CD8-positive, alpha-beta memory T cell (primary cell): Measurements from ENCODE around the gene AUH. TPM values are rescaled to one million over a fixed set of nuclear protein-coding genes. Genes with fewer than 3 reads are reported as not detected.
"Not testable (repeated sequence)": the region's sequence is repeated elsewhere in the genome, so short reads cannot be mapped to it uniquely, and the experiment has no call there.

Source experiments
- CTCF ChIA-PET: fragments of 350-600 bp; sonication (Branson Sonifier 250); formaldehyde crosslinking; loops from one replicate; lab custom pipeline; 2021; ENCODE audit warnings: antibody characterized with exemption; lab: Charles Lee
- POLR2A ChIA-PET: fragments of 350-600 bp; sonication (Branson Sonifier 250); formaldehyde crosslinking; loops from one replicate; lab custom pipeline; 2021; ENCODE audit warnings: antibody characterized with exemption; lab: Charles Lee
- DNase-seq, 5 donors: peaks; one replicate each; pipeline versions ENCODE4 v3.0.0 to v3.0.0-alpha.2; 2020 to 2022; ENCODE audit warnings: mixed read lengths in 1 of 5
- H3K27ac ChIP-seq: one replicate; pipeline ENCODE4 v1.7.0; 2013; ENCODE audit warnings: low read depth, mild to moderate bottlenecking, low read length, moderate library complexity
- H3K27me3 ChIP-seq: 2 replicates; pipeline ENCODE4 v1.7.0; 2013; ENCODE audit warnings: low read length, mild to moderate bottlenecking; ENCODE audit not compliant: insufficient read depth, poor library complexity, severe bottlenecking
- H3K36me3 ChIP-seq: 2 replicates; pipeline ENCODE4 v1.7.0; 2013; ENCODE audit warnings: mild to moderate bottlenecking, low read length, moderate library complexity; ENCODE audit not compliant: insufficient read depth
- H3K4me1 ChIP-seq: 2 replicates; pipeline ENCODE4 v1.7.0; 2013; ENCODE audit warnings: mild to moderate bottlenecking, low read length, moderate library complexity; ENCODE audit not compliant: insufficient read depth
- H3K4me3 ChIP-seq: 2 replicates; pipeline ENCODE4 v1.7.0; 2013; ENCODE audit warnings: mild to moderate bottlenecking, low read length
- H3K9me3 ChIP-seq: 2 replicates; pipeline ENCODE4 v1.7.0; 2013; ENCODE audit warnings: mild to moderate bottlenecking, low read length
- H3K27ac Mint-ChIP-seq, 8 donors: one replicate each; pipeline ENCODE4 v1.8.0; 2020 to 2021; ENCODE audit warnings: mixed read lengths in 8 of 8, mild to moderate bottlenecking in 6 of 8, inconsistent platforms in 3 of 8, moderate library complexity in 3 of 8
- H3K27me3 Mint-ChIP-seq, 2 donors: one replicate each; pipeline ENCODE4 v1.8.0; 2020 to 2021; ENCODE audit warnings: mixed read lengths in 2 of 2, mild to moderate bottlenecking in 1 of 2, moderate library complexity in 1 of 2
- H3K36me3 Mint-ChIP-seq, 3 donors: one replicate each; pipeline ENCODE4 v1.8.0; 2020 to 2021; ENCODE audit warnings: mixed read lengths in 3 of 3, inconsistent platforms in 1 of 3, mild to moderate bottlenecking in 1 of 3
- H3K4me1 Mint-ChIP-seq, 3 donors: one replicate each; pipeline ENCODE4 v1.8.0; 2020 to 2021; ENCODE audit warnings: mixed read lengths in 3 of 3, inconsistent platforms in 1 of 3, mild to moderate bottlenecking in 1 of 3
- H3K4me3 Mint-ChIP-seq, 7 donors: one replicate each; pipeline ENCODE4 v1.8.0; 2020 to 2021; ENCODE audit warnings: mixed read lengths in 7 of 7, mild to moderate bottlenecking in 6 of 7, moderate library complexity in 4 of 7, inconsistent platforms in 2 of 7
- H3K9me3 Mint-ChIP-seq, 5 donors: one replicate each; pipeline ENCODE4 v1.8.0; 2020 to 2022; ENCODE audit warnings: mixed read lengths in 5 of 5, mild to moderate bottlenecking in 3 of 5, moderate library complexity in 2 of 5, inconsistent platforms in 1 of 5
- polyA plus RNA-seq: library from polyadenylated mRNA; unstranded; fragments of 300-500 nt; fragmentation: Illumina TruSeq; gene quantifications from one replicate; pipeline ENCODE4 v1.2.3, GENCODE V29; 2021
- total RNA-seq, 2 experiments: library from RNA; stranded (reverse); gene quantifications; one replicate each; pipeline ENCODE4 v1.2.3, GENCODE V29; 2021

The AUH gene
- total and polyA plus RNA-seq, 3 experiments from 2014 or later: 12.8 to 35.0 (median 33.5) TPM

DNA sequence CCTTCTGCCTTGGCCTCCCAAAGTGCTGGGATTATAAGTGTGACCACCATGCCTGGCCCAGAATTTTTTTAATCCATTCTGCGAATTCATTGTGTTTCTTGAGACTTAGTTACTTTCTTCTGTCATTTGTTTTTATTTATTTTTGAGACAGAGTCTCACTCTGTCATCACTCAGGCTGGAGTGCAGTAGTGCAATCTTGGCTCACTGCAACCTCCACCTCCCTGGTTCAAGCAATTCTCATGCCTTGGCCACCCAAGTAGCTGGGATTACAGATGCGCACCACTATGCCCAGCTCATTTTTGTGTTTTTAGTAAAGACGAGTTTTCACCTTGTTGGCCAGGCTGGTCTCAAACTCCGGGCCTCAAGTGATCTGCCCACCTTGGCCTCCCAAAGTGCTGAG is 28.0 kb upstream of the AUH start:
- H3K27me3 Mint-ChIP-seq, H3K4me1 ChIP-seq, DNase-seq, H3K27ac Mint-ChIP-seq, H3K9me3 ChIP-seq, H3K36me3 Mint-ChIP-seq, H3K9me3 Mint-ChIP-seq, H3K4me3 Mint-ChIP-seq, H3K36me3 ChIP-seq, POLR2A ChIA-PET, H3K27me3 ChIP-seq, H3K4me3 ChIP-seq, H3K4me1 Mint-ChIP-seq, CTCF ChIA-PET, H3K27ac ChIP-seq: not testable (repeated sequence)

DNA sequence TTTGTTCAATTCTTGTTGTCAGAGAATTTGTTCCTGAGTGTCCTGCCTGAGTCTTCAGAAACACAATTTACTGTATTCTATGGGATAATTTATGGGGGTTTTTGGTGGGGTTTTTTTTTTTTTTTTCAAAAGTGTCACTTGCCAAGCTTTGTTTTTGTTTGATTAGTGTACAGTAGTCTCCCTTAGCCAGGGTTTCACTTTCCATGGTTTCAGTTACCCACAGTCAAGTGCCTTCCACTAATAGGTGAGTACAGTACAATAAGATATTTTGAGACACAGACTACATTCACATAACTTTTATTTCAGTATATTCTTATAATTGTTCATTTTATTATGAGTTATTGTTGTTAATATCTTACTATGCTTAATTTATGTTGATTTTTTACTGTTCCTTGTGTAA is 25.0 kb upstream of the AUH start:
- Mint-ChIP-seq H3K4me1 (no peaks in the 10 kb centered on the region), H3K9me3 (peaks cover 0 to 3% (median 0%) of the 10 kb centered on the region in 5 donors), H3K4me3 (no peak overlapping the region), H3K27ac (no peak overlapping the region), H3K36me3 (no peaks in the 10 kb centered on the region), H3K27me3 (peaks cover 0 to 3% of the 10 kb centered on the region in 2 donors)
- Histone ChIP-seq H3K27ac (no peak overlapping the region), H3K9me3 (no peaks in the 10 kb centered on the region), H3K4me1 (no peaks in the 10 kb centered on the region), H3K27me3 (no peaks in the 10 kb centered on the region), H3K36me3 (no peaks in the 10 kb centered on the region), H3K4me3 (no peak overlapping the region)
- no peak for DNase-seq
- ChIA-PET CTCF (no interaction called here), POLR2A (no interaction called here)

DNA sequence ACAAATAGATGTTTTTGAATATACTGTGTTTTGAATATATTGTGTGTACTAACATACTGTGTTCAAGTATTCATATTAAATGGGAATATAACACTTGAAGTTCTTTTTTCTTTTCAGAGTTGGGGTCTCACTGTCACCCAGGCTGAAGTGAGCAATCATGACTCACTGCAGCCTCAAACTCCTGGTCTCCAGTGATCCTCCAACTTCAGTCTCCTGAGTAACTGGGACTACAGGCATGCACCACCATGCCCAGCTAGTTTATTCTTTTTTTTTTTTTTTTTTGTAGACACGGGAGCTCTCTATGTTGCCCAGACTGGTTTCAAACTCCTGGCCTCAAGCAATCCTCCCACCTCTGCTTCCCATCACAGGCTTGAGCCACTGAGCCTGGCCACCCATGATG is 23.2 kb upstream of the AUH start:
- Histone ChIP-seq H3K4me3 (no peak overlapping the region), H3K27ac (no peak overlapping the region), H3K36me3 (no peaks in the 10 kb centered on the region), H3K4me1 (no peaks in the 10 kb centered on the region), H3K9me3 (no peaks in the 10 kb centered on the region), H3K27me3 (no peaks in the 10 kb centered on the region)
- Mint-ChIP-seq H3K4me1 (no peaks in the 10 kb centered on the region), H3K9me3 (peaks cover 0 to 3% (median 0%) of the 10 kb centered on the region in 5 donors), H3K27me3 (peaks cover 0 to 3% of the 10 kb centered on the region in 2 donors), H3K27ac (no peak overlapping the region), H3K36me3 (no peaks in the 10 kb centered on the region), H3K4me3 (no peak overlapping the region)
- CTCF ChIA-PET: no interaction called here
- DNase-seq: no peak
- POLR2A ChIA-PET: no interaction called here

DNA sequence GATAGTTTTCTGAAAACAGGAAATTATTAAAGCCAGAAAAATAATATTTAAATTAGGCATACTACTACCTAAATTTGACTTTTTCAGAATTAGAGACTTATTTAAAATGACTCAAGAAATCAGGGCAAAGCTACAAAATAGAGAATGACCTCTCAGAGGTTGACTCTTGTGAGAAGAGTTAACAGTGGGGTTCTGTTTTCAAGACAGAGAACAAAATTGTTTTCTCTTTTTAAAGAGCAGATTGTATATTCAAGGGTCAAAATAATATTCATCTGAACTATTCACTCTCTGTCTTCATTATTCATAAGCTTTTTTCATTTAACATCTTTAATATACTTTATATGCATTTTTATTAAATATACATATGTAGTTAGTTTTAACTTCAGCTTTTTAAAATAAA is 21.9 kb upstream of the AUH start:
- Mint-ChIP-seq H3K4me1 (no peaks in the 10 kb centered on the region), H3K9me3 (peaks cover 0 to 3% (median 0%) of the 10 kb centered on the region in 5 donors), H3K36me3 (no peaks in the 10 kb centered on the region), H3K4me3 (no peak overlapping the region), H3K27ac (no peak overlapping the region), H3K27me3 (peaks cover 0 to 3% of the 10 kb centered on the region in 2 donors)
- ChIA-PET CTCF (no interaction called here), POLR2A (no interaction called here)
- Histone ChIP-seq H3K4me3 (no peak overlapping the region), H3K27ac (no peak overlapping the region), H3K4me1 (no peaks in the 10 kb centered on the region), H3K27me3 (no peaks in the 10 kb centered on the region), H3K9me3 (no peaks in the 10 kb centered on the region), H3K36me3 (no peaks in the 10 kb centered on the region)
- no peak for DNase-seq

DNA sequence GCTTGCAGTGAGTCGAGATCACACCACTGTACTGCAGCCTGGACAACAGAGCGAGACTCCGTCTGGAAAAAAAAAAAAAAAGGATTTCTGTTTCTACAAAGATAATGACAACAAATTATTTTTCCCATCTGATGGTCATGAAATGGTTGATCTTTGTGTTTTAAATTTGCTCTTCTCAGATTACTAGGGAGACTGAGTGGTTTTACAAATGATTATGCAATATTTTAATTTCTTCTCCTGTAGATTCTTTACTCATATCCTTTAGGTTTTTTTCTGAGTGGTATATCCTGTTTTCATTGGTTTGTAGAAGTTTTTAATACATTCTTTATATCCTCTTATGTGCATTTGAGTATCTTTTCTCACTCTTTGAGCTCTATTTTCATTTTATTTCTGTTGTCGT is 20.6 kb upstream of the AUH start:
- H3K36me3 ChIP-seq: no peaks in the 10 kb centered on the region
- Mint-ChIP-seq H3K9me3 (peaks cover 0 to 2% (median 0%) of the 10 kb centered on the region in 5 donors), H3K27ac (no peak overlapping the region)

DNA sequence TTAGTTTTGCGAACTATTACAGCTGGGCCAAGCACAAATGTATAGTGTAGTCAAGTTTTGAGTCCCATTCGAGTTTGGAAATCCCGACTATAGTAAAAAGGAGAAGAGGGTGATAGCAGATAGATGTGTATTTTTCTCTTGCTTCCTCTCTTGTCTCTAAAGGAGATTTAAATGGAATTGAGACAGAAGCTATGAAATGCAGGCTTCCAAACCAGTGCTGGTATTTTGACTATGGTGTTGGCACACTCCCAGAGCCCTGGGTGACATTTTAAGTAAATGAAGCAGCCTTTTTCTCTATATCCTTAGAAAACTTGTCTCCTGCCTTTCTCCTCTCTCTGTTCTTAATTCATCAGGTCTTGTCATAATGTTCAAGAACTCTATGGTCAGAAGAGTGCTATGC is 17.7 kb upstream of the AUH start:
- Mint-ChIP-seq H3K4me3 (no peak overlapping the region), H3K27me3 (peaks cover 0 to 3% of the 10 kb centered on the region in 2 donors), H3K4me1 (peaks cover 3 to 7% (median 6%) of the 10 kb centered on the region in 3 donors), H3K9me3 (peaks cover 0 to 2% (median 0%) of the 10 kb centered on the region in 5 donors), H3K27ac (no peak overlapping the region), H3K36me3 (peaks cover 0 to 4% (median 0%) of the 10 kb centered on the region in 3 donors)
- ChIA-PET POLR2A (no interaction called here), CTCF (no interaction called here)
- no peak overlapping the region for H3K27ac ChIP-seq
- H3K4me3 ChIP-seq: no peak overlapping the region
- DNase-seq: no peak
- H3K4me1 ChIP-seq: no peaks in the 10 kb centered on the region
- H3K9me3 ChIP-seq: no peaks in the 10 kb centered on the region
- H3K36me3 ChIP-seq: no peaks in the 10 kb centered on the region
- no peaks in the 10 kb centered on the region for H3K27me3 ChIP-seq

More for the DNA sequence above, 20.6 kb upstream of the AUH start:
- no peaks in the 10 kb centered on the region for H3K4me1 ChIP-seq
- Mint-ChIP-seq H3K36me3 (peaks cover 0 to 4% (median 0%) of the 10 kb centered on the region in 3 donors), H3K4me1 (no peaks in the 10 kb centered on the region), H3K4me3 (no peak overlapping the region), H3K27me3 (peaks cover 0 to 3% of the 10 kb centered on the region in 2 donors)
- H3K27ac ChIP-seq: no peak overlapping the region
- ChIA-PET CTCF (no interaction called here), POLR2A (no interaction called here)
- H3K27me3 ChIP-seq: no peaks in the 10 kb centered on the region
- no peaks in the 10 kb centered on the region for H3K9me3 ChIP-seq
- H3K4me3 ChIP-seq: no peak overlapping the region
- DNase-seq: no peak

DNA sequence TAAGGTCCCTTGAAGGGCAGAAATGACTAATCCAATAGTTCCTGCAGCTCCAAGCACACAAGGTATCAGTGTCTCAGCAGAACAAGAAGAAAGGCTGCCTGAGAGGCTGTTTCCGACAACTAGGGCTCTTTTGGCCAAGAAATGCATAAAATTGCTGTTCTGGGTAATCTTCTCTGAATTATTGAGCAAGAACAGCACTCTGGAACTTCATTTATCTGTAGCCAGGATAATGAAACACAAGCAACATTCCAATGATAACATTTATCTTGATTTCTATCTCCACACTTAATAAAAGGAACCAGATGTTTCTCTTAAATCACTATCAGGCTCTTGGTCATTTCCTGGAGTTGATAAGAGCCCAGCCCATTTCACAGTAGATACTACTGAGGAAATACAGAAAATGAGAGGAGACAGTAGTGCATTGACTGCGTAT is 17.0 kb upstream of the AUH start:
- CTCF ChIA-PET: no interaction called here
- POLR2A ChIA-PET: no interaction called here

DNA sequence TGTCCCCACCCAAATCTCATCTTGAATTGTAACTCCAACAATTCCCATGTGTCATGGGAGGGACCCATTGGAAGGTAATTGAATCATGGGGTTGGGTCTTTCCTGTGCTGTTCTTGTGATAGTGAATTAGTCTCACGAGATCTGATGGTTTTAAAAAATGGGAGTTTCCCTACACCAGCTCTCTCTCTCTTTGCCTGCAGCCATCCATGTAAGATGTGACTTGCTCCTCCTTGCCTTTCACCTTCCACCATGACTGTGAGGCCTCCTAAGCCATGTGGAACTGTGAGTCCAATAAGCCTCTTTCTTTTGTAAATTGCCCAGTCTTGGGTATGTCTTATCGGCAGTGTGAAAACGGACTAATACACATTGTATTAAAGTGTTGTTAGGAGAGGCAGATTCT is 16.3 kb upstream of the AUH start:
- H3K9me3 Mint-ChIP-seq, H3K4me1 Mint-ChIP-seq, H3K9me3 ChIP-seq, CTCF ChIA-PET, POLR2A ChIA-PET, H3K27me3 Mint-ChIP-seq, H3K4me3 Mint-ChIP-seq, H3K4me1 ChIP-seq, H3K36me3 Mint-ChIP-seq, DNase-seq, H3K27ac ChIP-seq, H3K27me3 ChIP-seq, H3K36me3 ChIP-seq, H3K4me3 ChIP-seq: not testable (repeated sequence)
- peak overlapping the region in 1 of 8 donors; percentile 14 for H3K27ac Mint-ChIP-seq

More for the DNA sequence above, 17.0 kb upstream of the AUH start:
- Histone ChIP-seq H3K4me1 (no peaks in the 10 kb centered on the region), H3K4me3 (no peak overlapping the region), H3K27ac (no peak overlapping the region), H3K36me3 (no peaks in the 10 kb centered on the region), H3K9me3 (no peaks in the 10 kb centered on the region), H3K27me3 (no peaks in the 10 kb centered on the region)
- DNase-seq: no peak
- Mint-ChIP-seq H3K27me3 (peaks cover 0 to 3% of the 10 kb centered on the region in 2 donors), H3K36me3 (peaks cover 0 to 4% (median 0%) of the 10 kb centered on the region in 3 donors), H3K9me3 (peaks cover 0 to 2% (median 0%) of the 10 kb centered on the region in 5 donors), H3K4me1 (peaks cover 3 to 7% (median 6%) of the 10 kb centered on the region in 3 donors), H3K27ac (no peak overlapping the region), H3K4me3 (no peak overlapping the region)
